DLD1 (cell line): Measurements from ENCODE around the gene PCGF3.
"Not testable (repeated sequence)": the region's sequence is repeated elsewhere in the genome, so short reads cannot be mapped to it uniquely, and the experiment has no call there.

ENCODE experiments used
- in situ Hi-C: cut with HindIII; loops from 2 replicates; pipeline ENCODE4 v1.10.0; 2017; ENCODE audit warnings: low sequenced_read_pairs

PCGF3 gene

DNA sequence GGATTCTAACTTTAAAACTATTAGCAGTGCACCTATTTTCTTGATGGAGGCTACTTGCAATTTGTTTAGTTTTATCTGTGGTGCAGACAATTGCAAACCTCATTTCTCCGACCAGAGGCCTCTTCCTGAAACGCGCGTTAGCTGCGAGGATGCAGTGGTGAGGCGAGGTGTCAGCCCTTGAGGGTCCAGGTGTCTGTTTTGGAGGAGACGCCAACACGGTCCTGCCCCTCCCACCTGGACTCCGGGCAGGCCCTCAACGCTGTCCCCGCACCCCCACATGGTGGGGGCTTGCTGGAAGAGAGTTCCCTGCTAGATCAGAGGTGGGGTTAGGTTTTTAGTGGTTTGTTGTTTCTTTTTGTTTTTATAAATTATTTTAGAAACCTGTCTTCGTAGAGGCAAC is 34.4 kb downstream of the PCGF3 start:
- in situ Hi-C loops: no loop called here

DNA sequence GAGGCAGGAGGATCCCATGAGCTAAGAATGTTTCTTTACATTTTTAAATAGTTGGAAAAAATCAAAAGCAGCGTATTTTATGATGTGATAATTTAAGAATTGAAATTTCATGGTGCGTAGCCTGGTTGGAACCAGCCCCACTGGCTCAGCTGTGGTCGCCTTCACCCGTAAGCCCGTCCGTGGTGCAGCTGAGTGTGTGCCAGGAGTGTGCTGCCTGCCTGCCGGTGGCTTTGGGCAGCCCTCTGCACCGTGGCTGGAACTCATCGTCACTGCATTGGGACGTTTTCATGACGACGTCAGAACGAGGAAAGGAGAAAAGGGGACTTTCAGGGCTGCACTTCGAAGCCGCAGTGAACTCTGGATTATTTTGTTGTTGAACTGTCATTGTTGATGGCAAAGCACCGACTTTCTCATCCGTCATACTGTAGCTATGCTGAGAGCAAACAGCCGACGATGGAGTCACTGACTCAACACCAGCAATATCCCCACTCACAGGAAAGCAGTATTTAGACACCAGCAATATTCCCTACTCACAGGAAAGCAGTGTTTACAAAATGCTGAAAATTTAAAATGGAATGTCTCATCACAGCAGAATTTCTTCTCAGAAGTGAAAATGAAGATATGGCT is 35.1 kb downstream of the PCGF3 start:
- in situ Hi-C loops: no loop called here

DNA sequence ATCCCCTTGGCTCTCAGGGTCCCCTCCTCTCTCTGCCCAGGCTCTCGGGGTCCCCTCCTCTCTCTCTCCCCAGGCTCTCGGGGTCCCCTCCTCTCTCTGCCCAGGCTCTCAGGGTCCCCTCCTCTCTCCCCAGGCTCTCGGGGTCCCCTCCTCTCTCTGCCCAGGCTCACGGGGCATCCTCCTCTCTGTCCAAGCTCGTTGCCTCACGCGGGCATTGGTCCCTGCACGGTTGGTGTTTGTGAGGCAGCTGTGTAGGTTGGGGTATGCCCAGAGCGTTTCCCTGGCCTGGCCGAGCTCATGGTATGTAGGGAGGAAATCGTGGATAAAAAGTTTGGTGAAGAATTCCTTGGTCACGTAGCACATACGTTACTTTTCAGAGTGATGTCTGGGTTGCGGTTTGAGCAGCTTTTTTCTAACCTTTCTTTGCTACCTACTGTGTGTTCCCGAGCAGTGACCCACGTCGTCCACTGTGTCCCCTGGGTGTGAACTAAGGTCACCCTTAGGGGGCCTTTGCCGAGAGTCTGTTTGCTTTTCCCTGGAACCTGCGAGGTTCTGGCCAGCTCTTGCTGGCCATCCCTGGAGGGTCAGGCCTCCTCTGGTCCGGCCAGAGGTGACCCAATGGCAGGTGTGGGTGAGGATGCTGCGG is 36.6 kb downstream of the PCGF3 start:
- in situ Hi-C loops: no loop called here

DNA sequence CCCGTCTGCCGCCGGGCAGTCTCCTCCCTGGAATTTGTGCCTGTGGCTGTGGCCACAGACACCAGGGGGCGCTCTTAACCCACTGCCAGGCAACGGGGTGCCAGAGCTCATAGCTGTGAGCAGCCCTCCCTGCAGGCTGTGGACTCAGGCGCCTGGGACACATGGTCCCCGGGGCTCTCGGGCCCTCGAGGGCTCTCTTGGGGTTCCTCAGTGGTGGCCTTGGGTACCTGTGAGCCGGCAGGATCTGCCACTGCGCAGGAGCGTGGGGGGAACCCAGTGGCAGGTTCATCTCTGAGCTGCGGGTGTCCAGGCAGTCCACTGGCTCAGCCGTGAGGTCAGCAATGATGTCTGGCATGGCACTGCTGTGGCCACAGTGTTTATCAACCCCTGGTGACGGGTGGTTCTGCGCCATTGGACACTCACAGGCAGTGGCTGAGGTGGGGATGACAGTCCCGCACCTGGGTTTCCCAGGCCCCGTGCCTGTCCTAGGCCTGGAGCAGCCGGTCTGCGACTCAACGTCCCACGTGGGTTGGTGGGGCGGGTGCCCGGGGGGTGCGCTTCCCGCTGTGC is 37.2 kb downstream of the PCGF3 start:
- in situ Hi-C loops: no loop called here

DNA sequence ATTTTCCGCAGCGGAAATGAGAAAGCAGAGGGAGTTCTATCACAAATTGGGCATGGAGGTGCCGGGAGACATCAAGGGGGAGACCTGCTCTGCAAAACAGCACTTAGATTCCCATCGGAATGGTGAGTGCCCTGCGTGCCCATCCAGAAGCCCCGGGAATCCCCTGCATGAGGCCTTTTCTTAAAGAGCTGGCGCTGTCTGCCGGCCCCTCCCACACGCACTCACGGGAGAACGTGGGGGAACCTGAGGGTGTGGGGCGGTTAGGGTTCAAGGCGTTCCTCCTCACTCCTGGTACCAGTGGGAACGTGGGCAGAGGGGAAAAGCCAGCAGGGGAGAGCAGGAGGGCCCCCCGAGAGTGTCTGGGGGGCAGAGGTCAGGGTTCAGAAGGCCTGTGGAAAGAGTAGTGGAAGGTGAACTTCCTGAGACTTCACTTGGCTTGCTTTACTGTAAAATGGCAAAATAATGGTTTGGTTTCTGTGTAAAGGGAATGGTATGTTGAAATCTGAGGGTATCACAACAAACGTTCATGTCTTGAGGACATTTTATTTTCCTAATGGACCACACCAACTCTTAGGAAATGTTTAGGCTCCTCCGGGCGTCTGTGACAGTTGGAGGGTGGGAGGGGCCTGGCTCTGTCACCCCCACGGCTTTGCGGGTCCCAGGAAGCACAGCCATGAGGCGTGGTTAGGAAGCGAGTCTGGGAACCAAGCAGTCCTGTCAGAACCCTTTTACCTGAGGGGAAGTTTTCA is 38.0 kb downstream of the PCGF3 start:
- in situ Hi-C loops: no loop called here

DNA sequence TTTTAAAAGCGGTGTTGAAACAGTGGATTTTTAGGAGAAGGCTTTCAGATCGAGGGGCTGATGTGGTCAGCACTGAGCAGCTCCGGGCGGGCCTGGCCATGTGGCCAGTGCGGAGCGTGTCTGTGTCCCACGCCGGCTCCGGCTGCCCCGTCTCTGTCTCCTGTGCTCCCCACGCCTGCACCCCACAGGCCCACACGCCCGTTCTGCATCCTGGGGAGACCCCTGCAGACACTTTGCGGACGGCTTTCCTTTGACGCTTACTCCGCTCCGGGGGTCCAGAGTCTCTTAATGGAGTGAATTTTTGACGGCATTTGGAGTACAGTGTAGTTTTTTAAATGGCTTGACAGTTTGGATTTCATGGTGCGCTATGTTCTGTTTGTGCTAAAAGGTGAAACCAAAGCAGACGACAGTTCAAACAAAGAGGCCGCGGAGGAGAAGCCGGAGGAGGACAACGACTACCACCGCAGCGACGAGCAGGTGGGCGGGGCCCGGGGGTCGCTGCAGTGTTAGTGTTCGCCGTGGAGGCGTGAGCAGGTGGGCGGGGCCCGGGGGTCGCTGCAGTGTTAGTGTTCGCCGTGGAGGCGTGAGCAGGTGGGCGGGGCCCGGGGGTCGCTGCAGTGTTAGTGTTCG is 38.7 kb downstream of the PCGF3 start:
- in situ Hi-C loops: no loop called here

DNA sequence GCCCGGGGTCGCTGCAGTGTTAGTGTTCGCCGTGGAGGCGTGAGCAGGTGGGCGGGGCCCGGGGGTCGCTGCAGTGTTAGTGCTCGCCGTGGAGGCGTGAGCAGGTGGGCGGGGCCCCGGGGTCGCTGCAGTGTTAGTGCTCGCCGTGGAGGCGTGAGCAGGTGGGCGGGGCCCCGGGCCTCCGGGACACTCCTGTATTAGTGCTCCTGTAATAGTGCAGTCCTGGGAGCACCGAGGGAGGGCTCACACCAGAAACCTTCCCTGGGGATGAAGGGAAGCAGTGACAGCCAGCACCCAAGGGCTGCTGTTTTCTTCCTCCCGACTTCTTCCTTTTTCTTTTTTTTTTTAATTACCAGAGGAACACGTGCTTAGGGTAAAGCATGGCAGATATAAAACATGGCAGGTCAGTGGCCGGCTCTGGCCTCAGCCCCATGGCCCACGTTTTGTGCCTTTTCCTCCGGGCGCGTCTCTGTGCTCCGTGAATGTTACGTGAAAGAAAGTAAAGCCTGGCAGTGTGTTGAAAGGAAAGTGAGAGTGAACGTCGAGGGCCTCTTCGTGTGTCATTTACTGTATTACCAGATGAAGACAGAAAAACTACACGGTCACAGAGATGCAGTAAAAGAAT is 42.0 kb downstream of the PCGF3 start:
- in situ Hi-C loops: no loop called here

DNA sequence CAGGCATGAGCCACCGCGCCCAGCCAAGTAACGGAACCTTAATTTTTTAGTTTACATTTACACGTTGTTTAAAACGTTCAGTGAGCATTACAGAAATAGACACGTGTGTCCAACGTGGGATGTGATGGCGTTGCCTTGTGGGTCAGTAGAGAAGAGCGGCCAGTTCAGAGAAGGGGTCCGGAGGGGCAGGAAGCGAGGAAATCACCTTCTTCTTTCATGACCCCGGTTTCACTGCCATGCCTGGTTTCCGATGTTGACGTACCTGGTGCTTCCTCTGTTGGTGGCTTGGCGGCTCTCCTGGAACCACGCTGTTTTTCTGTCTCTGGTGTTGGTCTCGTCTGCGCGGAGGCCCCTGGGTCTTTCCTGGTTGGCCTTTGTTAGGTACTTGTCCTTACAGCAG is 42.8 kb downstream of the PCGF3 start:
- in situ Hi-C loops: no loop called here

DNA sequence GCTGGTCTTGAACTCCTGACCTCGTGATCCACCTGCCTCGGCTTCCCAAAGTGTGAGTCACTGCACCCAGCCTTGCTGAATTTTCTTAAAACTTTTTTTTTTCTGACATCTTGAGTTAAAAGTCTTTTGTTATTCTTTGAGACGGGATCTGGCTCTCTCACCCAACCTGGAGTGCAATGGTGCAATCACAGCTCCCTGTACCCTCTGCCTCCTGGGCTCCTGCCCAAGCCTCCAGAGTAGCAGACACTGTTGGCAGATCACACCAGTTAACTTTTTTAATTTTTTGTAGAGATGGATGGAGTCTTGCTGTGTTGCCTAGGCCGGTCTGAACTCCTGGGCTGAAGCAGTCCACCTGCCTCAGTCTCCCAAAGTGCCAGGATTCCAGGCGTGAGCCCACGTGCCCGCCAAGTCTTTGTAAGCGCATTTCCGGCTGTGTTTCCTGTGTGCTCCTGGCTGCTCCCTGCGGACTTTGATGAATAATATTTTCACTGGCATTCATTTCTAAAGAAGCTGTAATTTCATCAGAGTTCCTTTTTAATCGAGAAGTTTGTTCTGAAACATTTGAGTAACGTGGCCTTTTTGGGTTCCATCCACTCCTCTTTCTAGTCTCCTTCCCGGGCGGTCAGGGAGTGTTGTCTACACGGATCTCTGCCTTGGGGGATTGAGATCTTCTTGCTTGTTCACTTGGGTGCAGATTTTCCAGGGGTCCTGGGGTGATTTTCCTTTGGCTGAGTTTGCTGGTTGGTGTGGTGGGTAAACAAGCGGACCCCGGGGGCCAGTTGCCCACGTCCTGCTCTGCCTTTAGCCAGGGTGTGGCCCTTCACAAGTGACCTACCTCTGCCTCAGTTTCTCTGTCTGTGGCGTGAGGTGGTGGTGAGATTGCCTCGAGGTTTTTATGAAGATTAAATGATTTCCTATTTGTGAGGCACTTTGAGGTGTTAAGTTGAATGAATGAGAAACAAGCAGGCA is 44.4 kb downstream of the PCGF3 start:
- in situ Hi-C loops: no loop called here

DNA sequence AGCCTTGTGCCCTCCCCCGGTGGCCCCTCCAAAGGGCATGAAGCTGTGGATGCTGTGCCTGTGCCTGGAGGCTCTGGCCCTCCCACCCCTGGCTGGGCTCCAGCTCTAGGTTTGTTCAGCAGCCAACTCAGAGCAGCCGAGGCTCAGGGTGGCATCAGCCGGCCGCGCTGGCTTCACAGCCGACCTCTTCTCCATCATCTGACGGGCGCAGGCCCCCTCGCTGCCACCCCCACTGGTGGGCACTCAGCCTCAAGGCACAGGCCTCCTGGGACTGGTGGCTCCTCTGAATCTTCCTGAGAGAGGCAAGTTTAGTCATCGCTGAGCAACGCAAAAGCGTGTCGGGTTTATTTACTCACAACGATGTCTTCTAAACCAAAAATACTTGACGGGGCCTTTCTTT is 46.0 kb downstream of the PCGF3 start:
- in situ Hi-C loops: no loop called here

DNA sequence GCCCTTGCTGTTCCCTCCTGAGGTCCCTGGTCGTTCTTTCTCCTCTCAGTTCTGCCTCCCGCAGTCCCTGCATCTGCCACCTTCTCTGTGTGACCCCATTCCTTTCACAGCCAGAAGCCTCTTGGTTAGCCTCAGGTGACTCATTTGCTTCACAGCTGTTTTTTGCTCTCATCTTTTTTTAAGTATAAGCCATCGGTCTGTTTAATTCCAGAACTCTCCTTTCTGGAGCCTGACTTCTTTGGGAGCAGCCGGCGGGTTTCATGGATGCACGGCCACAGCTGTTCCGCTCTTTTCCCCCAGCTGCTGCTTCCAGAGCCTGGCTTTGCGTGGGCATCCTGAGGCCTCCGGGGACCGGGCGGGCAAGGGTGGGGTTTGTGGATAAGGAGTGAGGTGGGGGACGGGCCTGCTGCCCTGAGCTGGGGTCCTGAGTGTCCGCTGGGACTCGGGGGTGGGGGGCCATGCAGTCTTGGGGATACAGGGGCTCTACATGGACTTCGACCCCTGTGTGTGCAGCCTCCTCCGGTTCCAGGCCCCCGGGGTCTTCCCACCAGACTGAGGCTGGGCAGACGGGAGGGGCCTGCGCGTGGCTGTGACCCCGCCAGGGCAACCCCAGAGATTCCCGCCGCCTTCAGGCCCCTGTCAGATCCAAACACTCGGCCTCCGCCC is 46.7 kb downstream of the PCGF3 start:
- in situ Hi-C loops: no loop called here

DNA sequence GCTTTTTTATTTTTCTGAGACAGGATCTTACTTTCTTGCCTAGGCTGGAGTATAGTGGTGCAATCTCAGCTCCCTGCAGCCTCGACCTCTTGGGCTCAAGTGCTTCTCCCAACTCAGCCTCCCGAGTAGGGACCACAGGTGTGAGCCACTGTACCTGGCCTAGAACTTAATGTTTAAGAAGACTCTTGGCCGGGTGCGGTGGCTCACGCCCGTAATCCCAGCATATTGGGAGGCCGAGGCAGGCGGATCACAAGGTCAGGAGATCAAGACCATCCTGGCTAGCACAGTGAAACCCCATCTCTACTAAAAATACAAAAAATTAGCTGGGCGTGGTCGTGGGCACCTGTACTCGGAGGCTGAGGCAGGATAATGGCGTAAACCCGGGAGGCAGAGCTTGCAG is 47.6 kb downstream of the PCGF3 start:
- in situ Hi-C loops: not testable (repeated sequence)

DNA sequence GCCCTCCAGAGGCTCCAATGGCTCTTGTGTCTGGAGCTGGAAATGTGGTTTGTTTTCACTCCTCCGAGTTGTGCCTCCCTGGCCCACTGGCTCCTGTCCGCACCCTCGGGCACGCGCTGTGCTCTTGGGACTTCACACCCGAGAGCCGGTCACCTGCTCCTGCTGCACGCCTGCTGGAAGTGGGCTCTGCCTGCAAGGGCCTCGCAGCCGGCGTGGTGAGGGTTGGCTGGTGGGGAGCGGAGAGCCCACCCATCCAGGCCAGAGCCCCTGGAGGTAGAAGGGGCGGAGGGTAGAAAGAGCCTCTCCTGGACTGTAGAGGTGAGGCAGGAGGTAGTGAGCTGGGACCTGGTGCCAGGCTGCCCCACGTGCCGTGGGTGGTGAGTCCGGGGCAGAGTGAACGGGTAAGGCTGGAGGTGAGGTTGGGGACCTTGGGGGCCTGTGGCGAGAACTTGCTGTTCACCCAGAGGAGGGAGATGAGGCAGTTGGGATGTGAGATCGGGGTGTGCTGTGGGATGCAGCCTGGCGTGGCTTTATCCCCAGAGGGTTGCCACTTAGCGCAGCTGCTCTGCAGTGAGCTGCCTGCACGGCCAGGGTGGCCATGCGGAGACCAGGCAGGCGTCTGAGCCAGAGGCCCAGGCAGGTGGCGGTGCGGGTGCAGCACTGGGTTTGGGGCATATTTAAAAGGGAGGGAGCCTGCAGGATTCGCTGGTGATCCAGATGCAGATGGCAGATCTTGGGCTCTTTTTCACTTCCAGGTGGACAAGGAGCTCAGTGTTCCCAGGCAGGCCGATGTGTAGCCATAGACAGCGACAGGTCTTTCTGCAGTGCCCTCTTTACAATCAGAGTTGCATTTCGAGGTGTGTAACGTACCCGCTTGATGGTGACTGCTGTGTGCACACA is 48.8 kb downstream of the PCGF3 start:
- in situ Hi-C loops: no loop called here

DNA sequence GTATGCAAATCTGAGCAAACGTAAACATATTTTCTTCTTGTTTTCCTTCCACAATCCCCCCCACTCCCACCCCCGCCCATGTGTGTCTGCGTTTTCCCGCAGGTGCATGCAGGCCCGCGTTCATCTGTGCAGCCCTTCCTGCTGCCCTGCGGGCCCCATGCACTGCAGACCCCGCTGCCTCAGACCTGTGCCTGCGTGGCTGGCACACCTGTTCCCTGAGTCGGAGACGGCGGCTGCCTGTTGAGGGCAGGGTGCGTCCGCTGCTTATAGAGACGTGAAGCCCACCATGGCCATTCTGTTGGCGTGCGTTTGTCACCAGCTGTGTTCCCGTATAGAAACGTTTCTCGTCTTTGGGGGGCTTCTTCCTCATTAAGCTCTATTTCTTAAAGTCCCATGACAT is 51.5 kb downstream of the PCGF3 start:
- in situ Hi-C loops: no loop called here

DNA sequence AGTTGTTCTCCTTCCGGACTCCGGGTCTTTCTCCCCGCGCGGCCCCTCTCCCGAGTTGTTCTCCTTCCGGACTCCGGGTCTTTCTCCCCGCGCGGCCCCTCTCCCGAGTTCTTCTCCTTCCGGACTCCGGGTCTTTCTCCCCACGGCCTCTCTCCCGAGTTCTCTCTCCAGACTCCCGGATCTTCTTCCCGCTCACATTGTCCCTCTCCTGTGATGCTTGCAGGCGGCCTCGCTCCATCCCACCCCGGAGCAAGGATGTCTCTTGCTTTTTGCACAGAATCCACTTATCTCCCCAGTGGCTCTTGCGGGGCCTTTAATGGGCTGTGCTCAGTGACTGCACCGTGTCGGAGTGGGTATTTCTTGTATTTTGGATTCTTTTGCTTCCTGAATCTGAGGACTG is 54.2 kb downstream of the PCGF3 start:
- in situ Hi-C loops: not testable (repeated sequence)

DNA sequence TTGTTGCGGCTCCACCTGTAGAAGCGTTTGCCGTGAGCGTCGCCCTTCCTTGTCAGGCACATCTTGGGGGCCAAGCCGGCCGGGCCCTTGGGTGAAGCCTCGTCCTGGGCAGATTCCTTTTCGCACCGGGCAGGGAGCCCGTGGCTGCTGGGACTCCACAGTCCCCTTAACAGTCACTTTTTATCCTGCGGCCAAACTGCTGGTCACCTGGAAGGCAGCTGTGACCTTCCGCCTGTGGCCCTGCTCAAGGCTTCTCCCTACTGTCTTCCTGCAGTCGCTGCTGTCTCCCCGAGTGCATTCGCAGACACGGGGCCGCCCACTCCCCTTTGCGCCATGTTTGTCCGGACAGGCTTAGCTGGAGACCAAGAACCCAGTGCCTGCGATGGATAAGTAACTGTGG is 55.0 kb downstream of the PCGF3 start:
- in situ Hi-C loops: no loop called here

DNA sequence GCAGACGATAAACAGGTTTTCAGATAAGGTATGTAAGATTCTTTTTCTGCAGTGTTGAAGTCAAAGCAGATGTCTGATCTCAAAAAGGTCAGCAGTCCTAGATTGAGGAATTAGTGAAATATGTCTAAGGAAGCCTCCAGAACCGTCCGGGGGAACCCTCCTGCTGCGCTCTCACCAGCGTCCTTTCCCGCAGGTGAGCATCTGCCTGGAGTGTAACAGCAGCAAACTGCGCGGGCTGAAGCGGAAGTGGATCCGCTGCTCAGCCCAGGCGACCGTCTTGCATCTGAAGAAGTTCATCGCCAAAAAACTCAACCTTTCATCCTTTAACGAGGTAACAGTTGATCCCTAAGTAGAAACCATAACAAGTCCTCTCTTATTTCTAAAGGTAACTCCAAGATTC is 55.5 kb downstream of the PCGF3 start:
- in situ Hi-C loops: no loop called here

DNA sequence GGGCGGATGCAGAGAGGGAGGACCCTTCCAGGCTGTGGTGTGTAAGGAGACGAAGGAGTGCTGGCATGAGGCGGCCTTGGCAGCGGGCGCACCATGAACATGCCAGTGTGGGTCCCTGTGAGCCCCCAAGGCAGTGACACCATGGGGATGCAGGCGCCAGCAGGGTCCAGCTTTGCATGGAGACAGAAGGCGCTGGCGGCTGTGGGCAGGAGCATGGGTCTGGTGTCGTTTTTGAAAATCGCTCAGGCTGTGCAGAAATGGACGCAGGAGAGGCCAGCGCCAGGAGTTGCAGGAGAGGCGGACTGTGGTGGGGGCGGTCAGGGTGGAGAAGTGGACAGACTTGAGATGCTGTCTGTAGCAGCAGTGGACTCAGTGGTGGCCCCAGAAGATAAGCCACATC is 56.1 kb downstream of the PCGF3 start:
- in situ Hi-C loops: no loop called here
